Hematopoietic multipotent progenitor cell treated with erythropoietin and hydrocortisone succinate and interleukin-3 and kit ligand, for 6 days (in vitro differentiated cells): ENCODE data around the gene CEACAM18.
"Not testable (repeated sequence)": the region's sequence is repeated elsewhere in the genome, so short reads cannot be mapped to it uniquely, and the experiment has no call there.

ENCODE experiments used
- DNase-seq: peaks from one replicate; pipeline ENCODE4 v3.0.0-alpha.2; 2015

CEACAM18 gene

GRCh38 chr19:51462276-51462675 is 16.1 kb upstream of the CEACAM18 start:
- DNase-seq = no peak

GRCh38 chr19:51462681-51463080 is 15.7 kb upstream of the CEACAM18 start:
- no peak for DNase-seq

- DNase-seq = not testable (repeated sequence)
Observed at GRCh38 chr19:51463976-51464581, 14.3 kb upstream of the CEACAM18 start.

- DNase-seq = no peak
Observed at GRCh38 chr19:51466723-51467122, 11.6 kb upstream of the CEACAM18 start.

- DNase-seq = peak; percentile 70
Observed at GRCh38 chr19:51467864-51468544, 10.3 kb upstream of the CEACAM18 start.

- DNase-seq = no peak
Observed at GRCh38 chr19:51468545-51468920, 9.8 kb upstream of the CEACAM18 start.

- DNase-seq = no peak
Observed at GRCh38 chr19:51469162-51469561, 9.2 kb upstream of the CEACAM18 start.

- no peak for DNase-seq
Observed at GRCh38 chr19:51469629-51470028, 8.7 kb upstream of the CEACAM18 start.

- peak; percentile 88 for DNase-seq
Observed at GRCh38 chr19:51470966-51471365, 7.4 kb upstream of the CEACAM18 start.

- DNase-seq = no peak
Observed at GRCh38 chr19:51471527-51471926, 6.8 kb upstream of the CEACAM18 start.

GRCh38 chr19:51472607-51473006 is 5.7 kb upstream of the CEACAM18 start:
- no peak for DNase-seq

- DNase-seq = peak; percentile 96
Observed at GRCh38 chr19:51473009-51473707, 5.2 kb upstream of the CEACAM18 start.

- DNase-seq = no peak
Observed at GRCh38 chr19:51476164-51476563, 2.2 kb upstream of the CEACAM18 start.

- DNase-seq = no peak
Observed at GRCh38 chr19:51477344-51477743, 995 bp upstream of the CEACAM18 start.

- no peak for DNase-seq
Observed at GRCh38 chr19:51479531-51480331, 1.4 kb downstream of the CEACAM18 start.

GRCh38 chr19:51480590-51480989 is 2.3 kb downstream of the CEACAM18 start:
- peak; percentile 75 for DNase-seq

- no peak for DNase-seq
Observed at GRCh38 chr19:51485960-51486660, 7.8 kb downstream of the CEACAM18 start.

GRCh38 chr19:51488491-51488890 is 10.2 kb downstream of the CEACAM18 start:
- no peak for DNase-seq

- DNase-seq = no peak
Observed at GRCh38 chr19:51489113-51489512, 10.8 kb downstream of the CEACAM18 start.

- no peak for DNase-seq
Observed at GRCh38 chr19:51490676-51491075, 12.3 kb downstream of the CEACAM18 start.

- no peak for DNase-seq
Observed at GRCh38 chr19:51491586-51491985, 13.2 kb downstream of the CEACAM18 start.

GRCh38 chr19:51493776-51494175 is 15.4 kb downstream of the CEACAM18 start:
- DNase-seq = no peak

GRCh38 chr19:51497666-51498065 is 19.3 kb downstream of the CEACAM18 start:
- DNase-seq = no peak
